Kasumi-1 (cell line): ENCODE data around the gene TCAF1.
"Not testable (repeated sequence)": the region's sequence is repeated elsewhere in the genome, so short reads cannot be mapped to it uniquely, and the experiment has no call there.

Experiments used
- DNase-seq, 2 experiments: peaks; one replicate each; lab custom pipeline; 2025; lab: John Stamatoyannopoulos, UW

Gene TCAF1

GRCh38 chr7:143850682-143851081, 51.3 kb downstream of the TCAF1 start:
- DNase-seq = no peak

- peak; percentile 19 to 37 for DNase-seq
Measured at GRCh38 chr7:143849785-143850479, 52.0 kb downstream of the TCAF1 start.

GRCh38 chr7:143848192-143848591, 53.8 kb downstream of the TCAF1 start:
- DNase-seq = no peak

GRCh38 chr7:143846692-143847091, 55.3 kb downstream of the TCAF1 start:
- no peak for DNase-seq

GRCh38 chr7:143841696-143842095, 60.3 kb downstream of the TCAF1 start:
- DNase-seq = not testable (repeated sequence)

GRCh38 chr7:143840062-143840461, 61.9 kb downstream of the TCAF1 start:
- DNase-seq = not testable (repeated sequence)

- DNase-seq = not testable (repeated sequence)
Measured at GRCh38 chr7:143837223-143837622, 64.8 kb downstream of the TCAF1 start.

- DNase-seq = peak; percentile 75 to 80
Measured at GRCh38 chr7:143836622-143837021, 65.4 kb downstream of the TCAF1 start.

GRCh38 chr7:143836088-143836487, 65.9 kb downstream of the TCAF1 start:
- not testable (repeated sequence) for DNase-seq

GRCh38 chr7:143826578-143826977, 75.4 kb downstream of the TCAF1 start:
- not testable (repeated sequence) for DNase-seq

- DNase-seq = not testable (repeated sequence)
Measured at GRCh38 chr7:143824295-143825135, 77.5 kb downstream of the TCAF1 start.

- not testable (repeated sequence) for DNase-seq
Measured at GRCh38 chr7:143823634-143824294, 78.2 kb downstream of the TCAF1 start.

- DNase-seq = not testable (repeated sequence)
Measured at GRCh38 chr7:143821392-143822277, 80.3 kb downstream of the TCAF1 start.

- DNase-seq = not testable (repeated sequence)
Measured at GRCh38 chr7:143817873-143818272, 84.1 kb downstream of the TCAF1 start.

- DNase-seq = not testable (repeated sequence)
Measured at GRCh38 chr7:143816471-143817133, 85.4 kb downstream of the TCAF1 start.

- not testable (repeated sequence) for DNase-seq
Measured at GRCh38 chr7:143810639-143811038, 91.3 kb downstream of the TCAF1 start.

- DNase-seq = not testable (repeated sequence)
Measured at GRCh38 chr7:143806664-143807071, 95.3 kb downstream of the TCAF1 start.
